Fibroblast of gingiva (primary cell): ENCODE results near the gene CLASP1.
"Not testable (repeated sequence)": the region's sequence is repeated elsewhere in the genome, so short reads cannot be mapped to it uniquely, and the experiment has no call there.

Source experiments
- DNase-seq: peaks from one replicate; pipeline ENCODE4 v3.0.0-alpha.2; 2011; ENCODE audit warnings: low read depth

CLASP1 gene

GRCh38 chr2:121617042-121617599, 32.1 kb downstream of the CLASP1 start:
- no peak for DNase-seq

- no peak for DNase-seq
These were observed 35.5 kb downstream of the CLASP1 start for GRCh38 chr2:121613774-121614173.

GRCh38 chr2:121613152-121613551, 36.1 kb downstream of the CLASP1 start:
- DNase-seq: no peak

- no peak for DNase-seq
These were observed 37.2 kb downstream of the CLASP1 start for GRCh38 chr2:121611730-121612705.

- not testable (repeated sequence) for DNase-seq
These were observed 38.1 kb downstream of the CLASP1 start for GRCh38 chr2:121611048-121611649.

- not testable (repeated sequence) for DNase-seq
These were observed 38.8 kb downstream of the CLASP1 start for GRCh38 chr2:121610487-121610874.

GRCh38 chr2:121608967-121609366, 40.3 kb downstream of the CLASP1 start:
- DNase-seq: no peak

- DNase-seq: peak; percentile 78
These were observed 40.9 kb downstream of the CLASP1 start for GRCh38 chr2:121608367-121608766.

GRCh38 chr2:121605820-121606733, 43.2 kb downstream of the CLASP1 start:
- DNase-seq: no peak

GRCh38 chr2:121603185-121603584, 46.1 kb downstream of the CLASP1 start:
- no peak for DNase-seq

GRCh38 chr2:121599963-121600651, 49.2 kb downstream of the CLASP1 start:
- DNase-seq: no peak

- no peak for DNase-seq
These were observed 51.2 kb downstream of the CLASP1 start for GRCh38 chr2:121598087-121598486.

GRCh38 chr2:121596221-121597080, 52.8 kb downstream of the CLASP1 start:
- DNase-seq: peak; percentile 51

GRCh38 chr2:121595012-121595891, 54.0 kb downstream of the CLASP1 start:
- DNase-seq: no peak

GRCh38 chr2:121591199-121591598, 58.1 kb downstream of the CLASP1 start:
- DNase-seq: no peak

GRCh38 chr2:121588357-121588756, 60.9 kb downstream of the CLASP1 start:
- DNase-seq: peak; percentile 56

GRCh38 chr2:121587131-121587530, 62.1 kb downstream of the CLASP1 start:
- DNase-seq: no peak

- no peak for DNase-seq
These were observed 64.5 kb downstream of the CLASP1 start for GRCh38 chr2:121584741-121585140.

GRCh38 chr2:121583555-121583954, 65.7 kb downstream of the CLASP1 start:
- no peak for DNase-seq
